H9 (cell line): ENCODE results near the gene PIM2. TPM values are rescaled to one million over a fixed set of nuclear protein-coding genes. Genes with fewer than 3 reads are reported as not detected.

Experiments used
- DNase-seq: peaks from one replicate; pipeline ENCODE4 v3.0.0-alpha.2; 2017
- H2AFZ ChIP-seq: one replicate; pipeline ENCODE4 v1.6.1; 2013; ENCODE audit warnings: mild to moderate bottlenecking, low read length, control low read depth, moderate library complexity
- H2AK5ac ChIP-seq: 2 replicates; pipeline ENCODE4 v1.6.1; 2013; ENCODE audit warnings: low read length, control low read depth, mixed read lengths; ENCODE audit not compliant: insufficient read length
- H2BK120ac ChIP-seq: one replicate; pipeline ENCODE4 v1.6.1; 2013; ENCODE audit warnings: low read depth, mild to moderate bottlenecking, low read length, control low read depth, inconsistent platforms; ENCODE audit not compliant: poor library complexity, severe bottlenecking
- H2BK12ac ChIP-seq: 2 replicates; pipeline ENCODE4 v1.6.1; 2013; ENCODE audit warnings: low read length, control low read depth, mixed read lengths, low read depth; ENCODE audit not compliant: insufficient read length
- H2BK15ac ChIP-seq: 2 replicates; pipeline ENCODE4 v1.6.1; 2013; ENCODE audit warnings: low read depth, low read length, control low read depth
- H2BK20ac ChIP-seq: one replicate; pipeline ENCODE4 v1.6.1; 2013; ENCODE audit warnings: low read depth, mild to moderate bottlenecking, low read length, control low read depth, inconsistent platforms; ENCODE audit not compliant: poor library complexity, severe bottlenecking
- H2BK5ac ChIP-seq: 2 replicates; pipeline ENCODE4 v1.6.1; 2013; ENCODE audit warnings: low read length, control low read depth, mixed read lengths; ENCODE audit not compliant: insufficient read length
- H3K14ac ChIP-seq: 2 replicates; pipeline ENCODE4 v1.6.1; 2013; ENCODE audit warnings: low read length, control low read depth; ENCODE audit not compliant: insufficient read depth
- H3K18ac ChIP-seq: 2 replicates; pipeline ENCODE4 v1.6.1; 2013; ENCODE audit warnings: low read depth, mild to moderate bottlenecking, mixed read lengths, low read length, control low read depth; ENCODE audit not compliant: insufficient read length
- H3K23ac ChIP-seq: 2 replicates; pipeline ENCODE4 v1.6.1; 2013; ENCODE audit warnings: low read length, control low read depth, mixed read lengths, low read depth; ENCODE audit not compliant: insufficient read length
- H3K23me2 ChIP-seq: 2 replicates; pipeline ENCODE4 v1.6.1; 2013; ENCODE audit warnings: low read depth, mild to moderate bottlenecking, mixed read lengths, low read length, control low read depth; ENCODE audit not compliant: insufficient read length, poor library complexity, severe bottlenecking
- H3K27ac ChIP-seq: 2 replicates; pipeline ENCODE4 v1.5.1; 2013; ENCODE audit warnings: low read length, control low read depth, mixed read lengths, low read depth; ENCODE audit not compliant: insufficient read length
- H3K27me3 ChIP-seq: 2 replicates; pipeline ENCODE4 v1.6.1; 2013; ENCODE audit warnings: low read length, control low read depth, inconsistent platforms; ENCODE audit not compliant: insufficient read depth
- H3K4ac ChIP-seq: 2 replicates; pipeline ENCODE4 v1.6.1; 2013; ENCODE audit warnings: low read depth, mild to moderate bottlenecking, control low read depth, inconsistent platforms, low read length, moderate library complexity
- H3K4me1 ChIP-seq: 2 replicates; pipeline ENCODE4 v1.6.1; 2013; ENCODE audit warnings: low read length, control low read depth, inconsistent platforms; ENCODE audit not compliant: insufficient read depth
- H3K4me2 ChIP-seq: 2 replicates; pipeline ENCODE4 v1.6.1; 2013; ENCODE audit warnings: low read length, control low read depth, mixed read lengths; ENCODE audit not compliant: insufficient read length, insufficient read depth
- H3K56ac ChIP-seq: 2 replicates; pipeline ENCODE4 v1.6.1; 2013; ENCODE audit warnings: low read depth, mild to moderate bottlenecking, mixed read lengths, low read length, control low read depth; ENCODE audit not compliant: insufficient read length
- H3K79me1 ChIP-seq: 2 replicates; pipeline ENCODE4 v1.6.1; 2013; ENCODE audit warnings: low read depth, mild to moderate bottlenecking, moderate library complexity, low read length, control low read depth, inconsistent platforms; ENCODE audit not compliant: insufficient read depth, poor library complexity, severe bottlenecking
- H3K79me2 ChIP-seq: 2 replicates; pipeline ENCODE4 v1.6.1; 2013; ENCODE audit warnings: low read length, control low read depth, inconsistent platforms; ENCODE audit not compliant: insufficient read depth
- H3K9ac ChIP-seq: 2 replicates; pipeline ENCODE4 v1.6.1; 2013; ENCODE audit warnings: low read length, control low read depth, mixed read lengths; ENCODE audit not compliant: insufficient read length; ENCODE audit errors: extremely low read depth
- H3K9me3 ChIP-seq: one replicate; pipeline ENCODE4 v1.6.1; 2013; ENCODE audit warnings: low read depth, low read length, inconsistent platforms; ENCODE audit not compliant: control insufficient read depth
- H3T11ph ChIP-seq: one replicate; pipeline ENCODE4 v1.6.1; 2013; ENCODE audit warnings: mild to moderate bottlenecking, low read length, control low read depth, inconsistent platforms
- H4K20me1 ChIP-seq: one replicate; pipeline ENCODE4 v1.6.1; 2013; ENCODE audit not compliant: control insufficient read depth, insufficient read length, insufficient read depth
- H4K5ac ChIP-seq: 2 replicates; pipeline ENCODE4 v1.6.1; 2013; ENCODE audit warnings: low read depth, mild to moderate bottlenecking, mixed read lengths, low read length, control low read depth; ENCODE audit not compliant: insufficient read length
- H4K8ac ChIP-seq: replicated peaks from 2 replicates; pipeline ENCODE4 v1.6.1; 2013; ENCODE audit warnings: low read length, control low read depth, mixed read lengths, low read depth; ENCODE audit not compliant: insufficient read length
- H4K91ac ChIP-seq: 2 replicates; pipeline ENCODE4 v1.6.1; 2013; ENCODE audit warnings: low read depth, mild to moderate bottlenecking, moderate library complexity, mixed read lengths, low read length, control low read depth; ENCODE audit not compliant: insufficient read length
- H3K27ac Mint-ChIP-seq, 3 experiments: 2 replicates in 2 of 3; 3 replicates in 1 of 3; pipeline ENCODE4 v1.8.0; 2020 to 2021; ENCODE audit warnings: mixed read lengths in 3 of 3, mild to moderate bottlenecking in 1 of 3, moderate library complexity in 1 of 3
- H3K27me3 Mint-ChIP-seq: 2 replicates; pipeline ENCODE4 v1.8.0; 2021; ENCODE audit warnings: low read depth, mild to moderate bottlenecking, moderate library complexity, mixed read lengths
- H3K36me3 Mint-ChIP-seq, 3 experiments: 2 replicates in 2 of 3; 3 replicates in 1 of 3; pipeline ENCODE4 v1.8.0; 2020 to 2021; ENCODE audit warnings: low read depth in 3 of 3, mixed read lengths in 3 of 3; ENCODE audit not compliant: insufficient read depth in 1 of 3
- H3K4me1 Mint-ChIP-seq, 2 experiments: 2 replicates each; pipeline ENCODE4 v1.8.0; 2020; ENCODE audit warnings: mixed read lengths in 2 of 2
- H3K4me3 Mint-ChIP-seq, 2 experiments: 2 replicates in 1 of 2; 3 replicates in 1 of 2; pipeline ENCODE4 v1.8.0; 2020 to 2021; ENCODE audit warnings: mild to moderate bottlenecking in 2 of 2, mixed read lengths in 2 of 2, moderate library complexity in 1 of 2
- H3K9me3 Mint-ChIP-seq, 2 experiments: 2 replicates in 1 of 2; 3 replicates in 1 of 2; pipeline ENCODE4 v1.8.0; 2020; ENCODE audit warnings: mild to moderate bottlenecking in 2 of 2, mixed read lengths in 2 of 2, moderate library complexity in 1 of 2
- WGBS: extraction: QIAGEN DNeasy Blood & Tissue Kit; methylation state at CpG from one replicate; pipeline ENCODE4 v1.1.7; 2013; ENCODE audit warnings: missing lambda C conversion rate, low lambda C conversion rate, mixed read lengths; ENCODE audit not compliant: insufficient read length; ENCODE audit errors: extremely low coverage; 5-methylcytosine and 5-hydroxymethylcytosine counted together
- total RNA-seq: library from RNA; stranded (reverse); gene quantifications from 2 replicates; pipeline ENCODE4 v1.2.1, GENCODE V29; 2021
- TF ChIP-seq, protein P1 (sequence below): fragments of 200-600 bp; sonication (generic); conservative IDR thresholded peaks from 3 replicates; pipeline ENCODE4 v1.8.0; 2021; ENCODE audit warnings: antibody characterized with exemption, mild to moderate bottlenecking

PIM2 gene
- total RNA-seq, 1 experiment from 2014 or later = 163 TPM

GRCh38 chrX:48942895-48943294 lies 24.1 kb upstream of the PIM2 start:
- Histone ChIP-seq H3K56ac (no peak overlapping the region), H4K8ac (no peak overlapping the region), H3K23ac (no peak overlapping the region), H3K4ac (no peak overlapping the region), H2AFZ (no peak overlapping the region), H2BK5ac (no peak overlapping the region), H4K91ac (no peak overlapping the region), H3K23me2 (no peaks in the 10 kb centered on the region), H4K5ac (no peak overlapping the region), H3K79me2 (peaks cover 4% of the 10 kb centered on the region; the same call in 1 of the 2 replicates), H2BK120ac (no peak overlapping the region), H2BK15ac (no peak overlapping the region), H3K9me3 (no peaks in the 10 kb centered on the region), H3K4me2 (no peak overlapping the region), H3K4me1 (no peaks in the 10 kb centered on the region; the same call in 1 of the 2 replicates), H3K27ac (no peak overlapping the region), H3K14ac (no peak overlapping the region), H3K9ac (no peak overlapping the region), H2BK20ac (no peak overlapping the region), H2BK12ac (no peak overlapping the region), H2AK5ac (no peak overlapping the region), H3K79me1 (peaks cover 6% of the 10 kb centered on the region), H3T11ph (no peak overlapping the region), H3K27me3 (no peaks in the 10 kb centered on the region), H3K18ac (no peak overlapping the region), H4K20me1 (no peaks in the 10 kb centered on the region)
- peaks cover 26 to 50% (median 41%) of the 10 kb centered on the region in 3 experiments for H3K36me3 Mint-ChIP-seq
- TF ChIP-seq, protein P1, sequence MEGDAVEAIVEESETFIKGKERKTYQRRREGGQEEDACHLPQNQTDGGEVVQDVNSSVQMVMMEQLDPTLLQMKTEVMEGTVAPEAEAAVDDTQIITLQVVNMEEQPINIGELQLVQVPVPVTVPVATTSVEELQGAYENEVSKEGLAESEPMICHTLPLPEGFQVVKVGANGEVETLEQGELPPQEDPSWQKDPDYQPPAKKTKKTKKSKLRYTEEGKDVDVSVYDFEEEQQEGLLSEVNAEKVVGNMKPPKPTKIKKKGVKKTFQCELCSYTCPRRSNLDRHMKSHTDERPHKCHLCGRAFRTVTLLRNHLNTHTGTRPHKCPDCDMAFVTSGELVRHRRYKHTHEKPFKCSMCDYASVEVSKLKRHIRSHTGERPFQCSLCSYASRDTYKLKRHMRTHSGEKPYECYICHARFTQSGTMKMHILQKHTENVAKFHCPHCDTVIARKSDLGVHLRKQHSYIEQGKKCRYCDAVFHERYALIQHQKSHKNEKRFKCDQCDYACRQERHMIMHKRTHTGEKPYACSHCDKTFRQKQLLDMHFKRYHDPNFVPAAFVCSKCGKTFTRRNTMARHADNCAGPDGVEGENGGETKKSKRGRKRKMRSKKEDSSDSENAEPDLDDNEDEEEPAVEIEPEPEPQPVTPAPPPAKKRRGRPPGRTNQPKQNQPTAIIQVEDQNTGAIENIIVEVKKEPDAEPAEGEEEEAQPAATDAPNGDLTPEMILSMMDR = no peak
- WGBS = no CpG with 5 or more reads among the region's 2 CpGs
- H3K4me3 Mint-ChIP-seq = no peak overlapping the region
- peaks cover 64 to 77% of the 10 kb centered on the region in 2 experiments for H3K9me3 Mint-ChIP-seq
- peaks cover 1% of the 10 kb centered on the region; the same call in 1 of the 2 replicates for H3K27me3 Mint-ChIP-seq
- H3K4me1 Mint-ChIP-seq = peaks cover 13 to 21% of the 10 kb centered on the region in 2 experiments
- no peak overlapping the region for H3K27ac Mint-ChIP-seq
- DNase-seq = no peak
